ENCODE results near the gene JPH3. TPM values are rescaled to one million over a fixed set of nuclear protein-coding genes. Genes with fewer than 3 reads are reported as not detected.

The JPH3 gene
- total RNA-seq, 4 donors from 2014 or later = not detected

DNA sequence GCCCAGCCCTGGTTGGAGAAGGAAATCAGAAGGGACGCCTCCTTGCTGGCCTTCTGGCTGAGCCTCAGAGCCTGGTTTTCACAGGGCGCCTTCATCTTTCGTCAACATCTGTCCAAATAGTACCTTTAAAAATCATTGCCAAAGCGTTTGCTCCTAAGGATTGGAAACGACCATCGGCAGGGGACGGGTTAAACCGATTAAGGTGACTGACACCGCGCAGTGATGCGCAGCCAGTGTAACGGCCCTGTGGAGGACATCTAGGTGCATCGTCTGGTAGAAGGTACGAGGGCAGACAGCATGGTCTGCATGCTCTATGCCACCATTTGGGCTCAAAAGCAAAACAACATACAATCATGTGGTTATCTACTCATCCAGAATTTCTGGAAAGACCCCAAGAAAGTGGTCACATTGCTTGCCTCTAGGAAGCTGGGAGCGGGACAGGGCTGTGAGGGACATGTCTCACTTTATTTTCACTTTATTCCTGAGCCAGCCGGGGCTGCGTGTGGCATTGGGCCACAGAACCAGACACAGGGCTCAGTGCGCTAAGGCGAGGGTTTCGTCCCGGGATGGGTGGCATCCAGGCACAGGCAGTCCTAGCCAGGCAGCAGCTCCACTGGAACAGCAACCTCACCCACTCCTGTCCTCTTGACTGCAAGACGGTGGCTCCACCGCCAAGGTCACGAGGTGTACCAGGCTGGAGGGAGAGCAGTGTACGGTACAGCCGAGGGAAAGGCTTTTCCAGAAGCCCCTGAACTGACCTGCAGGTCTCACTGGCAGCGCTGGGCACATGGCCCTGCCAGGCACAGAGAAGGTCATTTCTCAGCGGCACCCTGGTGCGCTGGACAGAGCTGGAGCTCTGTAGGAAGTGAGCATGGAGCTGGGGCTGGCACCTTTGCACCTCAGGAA, 40.9 kb upstream of the JPH3 start:
- Histone ChIP-seq H3K36me3 (no peaks in the 10 kb centered on the region), H3K27me3 (peaks cover 0 to 10% (median 3%) of the 10 kb centered on the region in 3 donors), H3K27ac (no peak overlapping the region), H3K4me3 (no peak overlapping the region), H3K9me3 (no peaks in the 10 kb centered on the region), H3K4me1 (no peaks in the 10 kb centered on the region)
- intact Hi-C loops (cut with DNase I; ENCODE audit: low total_unique reads) = no loop called here
- ATAC-seq = no peak
- in situ Hi-C loops (cut with MboI; ENCODE audit: low sequenced_read_pairs in 4 of 4) = no loop called here
- DNase-seq = no peak
- TF ChIP-seq POLR2A (IDR thresholded peaks at IDR 0.05) = no peak
- TF ChIP-seq CTCF (IDR thresholded peaks at IDR 0.05 in 4 of 5, conservative IDR thresholded peaks at IDR 0.05 in 1 of 5) = no peak

GRCh38 chr16:87562201-87562600, 40.1 kb upstream of the JPH3 start:
- Histone ChIP-seq H3K27ac (no peak overlapping the region), H3K9me3 (no peaks in the 10 kb centered on the region), H3K27me3 (peaks cover 0 to 10% (median 0%) of the 10 kb centered on the region in 3 donors), H3K36me3 (no peaks in the 10 kb centered on the region), H3K4me1 (no peaks in the 10 kb centered on the region), H3K4me3 (no peak overlapping the region)
- intact Hi-C loops (cut with DNase I; ENCODE audit: low total_unique reads) (no loop called here), in situ Hi-C loops (cut with MboI; ENCODE audit: low sequenced_read_pairs in 4 of 4) (no loop called here)
- no peak for DNase-seq
- no peak for TF ChIP-seq CTCF (IDR thresholded peaks at IDR 0.05 in 4 of 5, conservative IDR thresholded peaks at IDR 0.05 in 1 of 5)
- no peak for TF ChIP-seq POLR2A (IDR thresholded peaks at IDR 0.05)
- ATAC-seq = no peak

DNA sequence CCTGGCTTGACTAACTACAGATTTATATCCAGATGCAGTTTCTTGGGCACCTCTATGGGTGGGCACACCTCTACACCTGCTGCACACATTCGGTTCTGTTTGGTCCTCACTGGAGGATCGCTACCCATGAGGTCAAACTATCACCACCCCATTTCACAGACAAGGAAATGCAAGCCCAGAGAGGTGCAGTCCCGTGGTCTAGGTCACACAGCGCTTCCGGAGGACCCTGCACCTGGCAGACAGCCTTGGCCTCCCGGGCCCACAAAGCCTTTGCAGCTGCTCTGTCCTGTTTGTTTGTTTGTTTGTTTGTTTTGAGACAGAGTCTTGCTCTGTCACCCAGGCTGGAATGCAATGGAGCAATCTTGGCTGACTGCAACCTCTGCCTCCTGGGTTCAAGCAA, 39.3 kb upstream of the JPH3 start:
- in situ Hi-C loops (cut with MboI; ENCODE audit: low sequenced_read_pairs in 4 of 4) = no loop called here
- intact Hi-C loops (cut with DNase I; ENCODE audit: low total_unique reads) = no loop called here
- TF ChIP-seq POLR2A (IDR thresholded peaks at IDR 0.05) (no peak), CTCF (IDR thresholded peaks at IDR 0.05 in 4 of 5, conservative IDR thresholded peaks at IDR 0.05 in 1 of 5) (no peak)
- H3K36me3 ChIP-seq = no peaks in the 10 kb centered on the region
- ATAC-seq (no peak), DNase-seq (no peak)
- H3K4me3 ChIP-seq = no peak overlapping the region
- H3K9me3 ChIP-seq = no peaks in the 10 kb centered on the region
- no peak overlapping the region for H3K27ac ChIP-seq
- H3K27me3 ChIP-seq = peaks cover 0 to 10% (median 0%) of the 10 kb centered on the region in 3 donors
- no peaks in the 10 kb centered on the region for H3K4me1 ChIP-seq

GRCh38 chr16:87563714-87564523, 38.4 kb upstream of the JPH3 start:
- no peak for DNase-seq
- Histone ChIP-seq H3K36me3 (no peaks in the 10 kb centered on the region), H3K4me3 (no peak overlapping the region), H3K9me3 (no peaks in the 10 kb centered on the region), H3K4me1 (no peaks in the 10 kb centered on the region), H3K27ac (no peak overlapping the region), H3K27me3 (peaks cover 0 to 9% (median 0%) of the 10 kb centered on the region in 3 donors)
- intact Hi-C loops (cut with DNase I; ENCODE audit: low total_unique reads) (no loop called here), in situ Hi-C loops (cut with MboI; ENCODE audit: low sequenced_read_pairs in 4 of 4) (no loop called here)
- no peak for ATAC-seq
- TF ChIP-seq POLR2A (IDR thresholded peaks at IDR 0.05) = no peak
- no peak for TF ChIP-seq CTCF (IDR thresholded peaks at IDR 0.05 in 4 of 5, conservative IDR thresholded peaks at IDR 0.05 in 1 of 5)
